CD4-positive, alpha-beta memory T cell (primary cell): ENCODE measurements around the gene XPNPEP1. TPM values are rescaled to one million over a fixed set of nuclear protein-coding genes. Genes with fewer than 3 reads are reported as not detected.
A peak's percentile ranks its signal among the peaks of the same experiment; 100 is the strongest.

Source experiments
- CTCF ChIA-PET: fragments of 350-600 bp; sonication (Branson Sonifier 250); formaldehyde crosslinking; loops from one replicate; lab custom pipeline; 2021; ENCODE audit warnings: inconsistent platforms; ENCODE audit not compliant: partially characterized antibody; lab: Charles Lee
- POLR2A ChIA-PET: fragments of 350-600 bp; sonication (Branson Sonifier 250); formaldehyde crosslinking; loops from one replicate; lab custom pipeline; 2021; ENCODE audit not compliant: partially characterized antibody; lab: Charles Lee
- DNase-seq, 5 donors: peaks; one replicate each; pipeline versions ENCODE4 v3.0.0 to v3.0.0-alpha.2; 2020 to 2022; ENCODE audit warnings: mixed read lengths in 1 of 5
- H3K27ac ChIP-seq: one replicate; pipeline ENCODE4 v1.7.0; 2013; ENCODE audit warnings: low read depth, low read length
- H3K27me3 ChIP-seq: 2 replicates; pipeline ENCODE4 v1.7.0; 2013; ENCODE audit warnings: mild to moderate bottlenecking, low read length, moderate library complexity; ENCODE audit not compliant: insufficient read depth
- H3K36me3 ChIP-seq: 2 replicates; pipeline ENCODE4 v1.7.0; 2013; ENCODE audit warnings: mild to moderate bottlenecking, low read length, moderate library complexity; ENCODE audit not compliant: insufficient read depth
- H3K4me1 ChIP-seq: 2 replicates; pipeline ENCODE4 v1.7.0; 2013; ENCODE audit warnings: mild to moderate bottlenecking, low read length, moderate library complexity; ENCODE audit not compliant: insufficient read depth
- H3K4me3 ChIP-seq, 2 donors: one replicate each; pipeline ENCODE4 v1.7.0; 2013; ENCODE audit warnings: low read length in 2 of 2, mild to moderate bottlenecking in 1 of 2
- H3K9me3 ChIP-seq, 2 donors: one replicate each; pipeline ENCODE4 v1.7.0; 2013; ENCODE audit warnings: low read length in 2 of 2, control low read depth in 1 of 2; ENCODE audit not compliant: control insufficient read depth in 1 of 2
- H3K27ac Mint-ChIP-seq, 7 donors: one replicate each; pipeline ENCODE4 v1.8.0; 2020 to 2021; ENCODE audit warnings: mixed read lengths in 7 of 7, mild to moderate bottlenecking in 6 of 7, inconsistent platforms in 3 of 7, moderate library complexity in 3 of 7
- H3K27me3 Mint-ChIP-seq, 2 donors: one replicate each; pipeline ENCODE4 v1.8.0; 2020 to 2021; ENCODE audit warnings: mixed read lengths in 2 of 2
- H3K36me3 Mint-ChIP-seq, 2 donors: one replicate each; pipeline ENCODE4 v1.8.0; 2020 to 2021; ENCODE audit warnings: mixed read lengths in 2 of 2, inconsistent platforms in 1 of 2, mild to moderate bottlenecking in 1 of 2
- H3K4me1 Mint-ChIP-seq, 4 donors: one replicate each; pipeline ENCODE4 v1.8.0; 2020 to 2021; ENCODE audit warnings: mixed read lengths in 4 of 4, mild to moderate bottlenecking in 1 of 4
- H3K4me3 Mint-ChIP-seq, 8 donors: one replicate each; pipeline ENCODE4 v1.8.0; 2020 to 2021; ENCODE audit warnings: mixed read lengths in 8 of 8, mild to moderate bottlenecking in 7 of 8, moderate library complexity in 6 of 8, inconsistent platforms in 3 of 8
- H3K9me3 Mint-ChIP-seq, 8 donors: one replicate each; pipeline ENCODE4 v1.8.0; 2020 to 2021; ENCODE audit warnings: mixed read lengths in 8 of 8, mild to moderate bottlenecking in 5 of 8, inconsistent platforms in 3 of 8, moderate library complexity in 1 of 8
- intact Hi-C: fragments of 100-400 bp; cut with micrococcal nuclease; formaldehyde crosslinking; loops from one replicate; pipeline ENCODE4 v1.15.1; 2023
- polyA plus RNA-seq, 2 donors: library from polyadenylated mRNA; unstranded; fragments of 300-500 nt; fragmentation: Illumina TruSeq; gene quantifications; one replicate each; pipeline ENCODE4 v1.2.3, GENCODE V29; 2021
- total RNA-seq, 2 experiments: library from RNA; stranded (reverse); gene quantifications; one replicate each; pipeline ENCODE4 v1.2.3, GENCODE V29; 2021

XPNPEP1 gene
- total and polyA plus RNA-seq, 4 experiments from 2014 or later, result 24.7 to 63.3 (median 49.5) TPM

DNA sequence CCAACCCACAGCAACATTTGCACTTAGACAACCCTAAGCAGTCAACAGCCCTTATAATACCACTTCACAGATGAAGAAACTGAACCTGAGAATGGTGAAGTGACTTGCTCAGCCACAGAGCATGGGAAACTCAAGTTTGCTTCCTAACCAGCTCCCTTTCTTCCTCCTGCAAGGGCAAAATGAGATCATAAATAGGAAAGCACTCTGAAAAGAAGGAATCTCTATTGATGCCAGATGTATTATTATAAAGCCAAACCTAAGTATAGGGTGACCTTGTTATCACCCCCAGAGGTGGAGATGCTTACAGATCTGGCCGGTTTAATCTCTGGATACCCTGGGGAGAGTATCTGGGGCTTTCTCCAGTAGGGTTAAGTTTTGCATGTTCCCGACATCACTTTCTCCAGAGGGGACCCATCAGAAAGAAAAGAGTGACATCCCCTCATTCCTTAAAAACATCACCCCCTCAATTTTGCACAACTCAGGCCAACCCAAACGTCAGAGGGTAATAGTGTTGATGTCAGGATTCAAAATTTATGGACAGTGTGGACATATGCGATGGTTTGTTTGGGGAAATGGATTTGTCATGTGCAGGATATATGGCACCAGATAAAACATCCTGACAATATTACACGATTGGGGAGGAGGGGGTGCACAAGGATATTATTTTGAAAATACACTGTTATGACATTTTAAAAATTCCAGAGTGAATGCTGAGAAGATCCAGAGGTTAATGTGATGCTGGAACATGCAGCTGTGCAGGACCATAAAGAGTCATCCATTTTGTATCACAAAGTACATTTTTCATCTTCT, 24.0 kb upstream of the XPNPEP1 start:
- Histone ChIP-seq H3K27me3 (no peaks in the 10 kb centered on the region), H3K27ac (no peak overlapping the region), H3K36me3 (no peaks in the 10 kb centered on the region), H3K4me3 (no peak overlapping the region), H3K9me3 (no peaks in the 10 kb centered on the region), H3K4me1 (peaks cover 5% of the 10 kb centered on the region)
- intact Hi-C loops, result no loop called here
- H3K27me3 Mint-ChIP-seq, result no peaks in the 10 kb centered on the region
- no peaks in the 10 kb centered on the region for H3K9me3 Mint-ChIP-seq
- DNase-seq, result no peak
- ChIA-PET CTCF (no interaction called here), POLR2A (interaction anchor here (1.0 kb wide), 1 partner anchor 149 kb away, joined by 3 read pairs; no protein-coding TSS in a partner anchor)
- H3K27ac Mint-ChIP-seq, result no peak overlapping the region
- H3K36me3 Mint-ChIP-seq, result no peaks in the 10 kb centered on the region
- no peak overlapping the region for H3K4me3 Mint-ChIP-seq
- H3K4me1 Mint-ChIP-seq, result peaks cover 3 to 9% (median 7%) of the 10 kb centered on the region in 4 donors

- POLR2A ChIA-PET, result no interaction called here
- Histone ChIP-seq H3K27me3 (no peaks in the 10 kb centered on the region), H3K36me3 (no peaks in the 10 kb centered on the region), H3K9me3 (no peaks in the 10 kb centered on the region), H3K4me1 (peaks cover 5% of the 10 kb centered on the region), H3K27ac (no peak overlapping the region), H3K4me3 (no peak overlapping the region)
- Mint-ChIP-seq H3K4me1 (peaks cover 3 to 9% (median 8%) of the 10 kb centered on the region in 4 donors), H3K27ac (no peak overlapping the region), H3K4me3 (no peak overlapping the region), H3K27me3 (no peaks in the 10 kb centered on the region), H3K36me3 (no peaks in the 10 kb centered on the region), H3K9me3 (no peaks in the 10 kb centered on the region)
- DNase-seq, result no peak
- intact Hi-C loops, result no loop called here
- CTCF ChIA-PET, result no interaction called here
These were observed 23.4 kb upstream of the XPNPEP1 start for GRCh38 chr10:109946680-109947079.

- intact Hi-C loops, result no loop called here
- Mint-ChIP-seq H3K27me3 (no peaks in the 10 kb centered on the region), H3K27ac (peak overlapping the region in 1 of 7 donors; percentile 4), H3K4me3 (no peak overlapping the region), H3K4me1 (peaks cover 5 to 11% (median 10%) of the 10 kb centered on the region in 4 donors), H3K9me3 (no peaks in the 10 kb centered on the region), H3K36me3 (no peaks in the 10 kb centered on the region)
- Histone ChIP-seq H3K27me3 (no peaks in the 10 kb centered on the region), H3K9me3 (no peaks in the 10 kb centered on the region), H3K4me1 (peaks cover 5% of the 10 kb centered on the region), H3K4me3 (no peak overlapping the region), H3K27ac (no peak overlapping the region), H3K36me3 (no peaks in the 10 kb centered on the region)
- DNase-seq, result no peak
- ChIA-PET POLR2A (no interaction called here), CTCF (no interaction called here)
These were observed 22.3 kb upstream of the XPNPEP1 start for GRCh38 chr10:109945473-109946177.

DNA sequence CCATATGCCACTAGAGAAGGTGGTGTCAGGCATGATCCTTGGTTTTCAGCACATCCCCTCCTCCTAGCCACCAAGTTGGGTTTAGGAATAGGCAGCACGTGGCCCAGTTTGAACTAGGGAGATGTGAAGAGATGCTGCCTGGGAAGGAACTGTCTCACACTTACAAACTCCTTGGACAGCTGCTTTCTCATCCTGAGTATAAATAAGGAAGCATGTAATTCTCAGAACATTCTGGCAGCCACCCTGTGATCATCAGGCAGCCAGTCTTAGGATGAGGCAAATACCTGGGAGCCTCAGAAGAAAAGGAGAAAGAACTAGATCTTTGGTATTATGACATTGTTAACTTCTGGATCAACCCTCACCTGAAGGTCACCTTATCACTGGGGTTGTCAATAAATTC, 21.3 kb upstream of the XPNPEP1 start:
- no peaks in the 10 kb centered on the region for H3K27me3 Mint-ChIP-seq
- no peaks in the 10 kb centered on the region for H3K36me3 ChIP-seq
- H3K4me3 ChIP-seq, result no peak overlapping the region
- H3K27ac Mint-ChIP-seq, result no peak overlapping the region
- no peaks in the 10 kb centered on the region for H3K27me3 ChIP-seq
- intact Hi-C loops, result no loop called here
- peaks cover 7 to 14% (median 12%) of the 10 kb centered on the region in 4 donors for H3K4me1 Mint-ChIP-seq
- POLR2A ChIA-PET, result no interaction called here
- no peak for DNase-seq
- peaks cover 9% of the 10 kb centered on the region for H3K4me1 ChIP-seq
- no peak overlapping the region for H3K4me3 Mint-ChIP-seq
- no peaks in the 10 kb centered on the region for H3K9me3 Mint-ChIP-seq
- CTCF ChIA-PET, result no interaction called here
- no peak overlapping the region for H3K27ac ChIP-seq
- H3K9me3 ChIP-seq, result no peaks in the 10 kb centered on the region
- no peaks in the 10 kb centered on the region for H3K36me3 Mint-ChIP-seq

GRCh38 chr10:109941236-109941862, 18.0 kb upstream of the XPNPEP1 start:
- Histone ChIP-seq H3K4me1 (peaks cover 40% of the 10 kb centered on the region), H3K9me3 (no peaks in the 10 kb centered on the region), H3K27ac (no peak overlapping the region), H3K27me3 (no peaks in the 10 kb centered on the region), H3K36me3 (no peaks in the 10 kb centered on the region), H3K4me3 (no peak overlapping the region)
- Mint-ChIP-seq H3K36me3 (no peaks in the 10 kb centered on the region), H3K27me3 (no peaks in the 10 kb centered on the region), H3K9me3 (no peaks in the 10 kb centered on the region), H3K27ac (no peak overlapping the region), H3K4me1 (peaks cover 28 to 46% (median 37%) of the 10 kb centered on the region in 4 donors), H3K4me3 (no peak overlapping the region)
- DNase-seq, result no peak
- intact Hi-C loops, result no loop called here
- POLR2A ChIA-PET, result no interaction called here
- CTCF ChIA-PET, result interaction anchor here (1.2 kb wide), 1 partner anchor 12 kb away, joined by 3 read pairs; no protein-coding TSS in a partner anchor

- Histone ChIP-seq H3K4me1 (peaks cover 42% of the 10 kb centered on the region), H3K4me3 (no peak overlapping the region), H3K36me3 (no peaks in the 10 kb centered on the region), H3K9me3 (no peaks in the 10 kb centered on the region), H3K27me3 (no peaks in the 10 kb centered on the region), H3K27ac (no peak overlapping the region)
- Mint-ChIP-seq H3K4me3 (no peak overlapping the region), H3K9me3 (no peaks in the 10 kb centered on the region), H3K4me1 (peaks cover 29 to 49% (median 39%) of the 10 kb centered on the region in 4 donors), H3K27me3 (no peaks in the 10 kb centered on the region), H3K36me3 (no peaks in the 10 kb centered on the region), H3K27ac (peak overlapping the region in 4 of 7 donors; percentile 14 to 57 (median 45))
- ChIA-PET POLR2A (interaction anchor here (1.3 to 2.9 kb wide), 2 partner anchors 12 to 30 kb away, joined by 3 to 9 read pairs; no protein-coding TSS in a partner anchor), CTCF (interaction anchor here (1.2 kb wide), 1 partner anchor 13 kb away, joined by 3 read pairs; no protein-coding TSS in a partner anchor)
- intact Hi-C loops, result no loop called here
- no peak for DNase-seq
These were observed 17.2 kb upstream of the XPNPEP1 start for GRCh38 chr10:109940553-109940952.

DNA sequence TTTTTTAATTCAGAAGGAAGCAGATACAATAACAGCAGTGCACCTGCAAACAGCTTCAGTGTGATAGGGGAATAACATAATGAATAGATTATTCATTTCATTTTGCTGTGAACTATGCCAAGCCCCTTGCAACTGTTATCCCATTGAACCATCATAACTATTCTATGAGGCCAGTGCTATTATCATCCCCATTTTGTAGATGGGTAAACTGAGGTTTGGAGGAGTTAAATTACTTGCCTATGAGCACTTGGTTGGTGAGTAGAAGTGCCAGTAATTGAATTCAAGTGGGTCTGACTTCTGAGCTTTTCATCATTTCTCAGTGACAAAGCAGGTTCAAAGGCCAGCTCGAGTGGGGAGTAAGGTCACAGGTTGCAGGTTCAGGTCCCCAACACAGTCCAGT, 16.8 kb upstream of the XPNPEP1 start:
- Mint-ChIP-seq H3K27me3 (no peaks in the 10 kb centered on the region), H3K4me1 (peaks cover 32 to 49% (median 42%) of the 10 kb centered on the region in 4 donors), H3K27ac (peak overlapping the region in 1 of 7 donors; percentile 13), H3K36me3 (no peaks in the 10 kb centered on the region), H3K9me3 (no peaks in the 10 kb centered on the region), H3K4me3 (no peak overlapping the region)
- DNase-seq, result no peak
- POLR2A ChIA-PET, result interaction anchor here (0.6 to 2.9 kb wide), 3 partner anchors 11 to 30 kb away, joined by 3 to 9 read pairs (median 3); no protein-coding TSS in a partner anchor
- CTCF ChIA-PET, result interaction anchor here (1.0 to 1.3 kb wide), 4 partner anchors 10 to 57 kb away, joined by 3 to 8 read pairs (median 3); no protein-coding TSS in a partner anchor
- H3K36me3 ChIP-seq, result no peaks in the 10 kb centered on the region
- H3K4me1 ChIP-seq, result peaks cover 46% of the 10 kb centered on the region
- no peak overlapping the region for H3K27ac ChIP-seq
- no peaks in the 10 kb centered on the region for H3K27me3 ChIP-seq
- intact Hi-C loops, result no loop called here
- no peaks in the 10 kb centered on the region for H3K9me3 ChIP-seq
- H3K4me3 ChIP-seq, result no peak overlapping the region
